ENCODE results near the gene GRPEL1.

DNA sequence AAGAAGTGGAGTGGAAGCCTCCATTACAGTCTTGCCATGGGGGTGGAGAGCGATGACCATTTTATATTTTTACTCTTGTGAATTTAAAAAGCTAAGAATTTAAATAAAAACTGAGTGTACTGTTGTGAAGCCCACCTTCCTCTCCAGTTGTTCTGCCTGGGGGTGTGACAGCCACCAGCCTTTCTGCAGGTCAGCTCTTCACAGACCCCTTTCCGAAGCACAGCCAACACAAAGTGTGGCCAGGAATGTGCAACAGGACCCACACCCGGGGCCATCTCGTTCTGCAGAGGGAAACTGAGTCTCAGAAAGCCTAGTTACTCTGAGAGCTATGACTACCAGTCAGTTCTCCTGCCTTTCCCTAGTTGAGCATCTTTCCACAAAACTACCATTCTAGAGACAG lies 1.4 kb downstream of the GRPEL1 start:
- TF ChIP-seq, protein P1, sequence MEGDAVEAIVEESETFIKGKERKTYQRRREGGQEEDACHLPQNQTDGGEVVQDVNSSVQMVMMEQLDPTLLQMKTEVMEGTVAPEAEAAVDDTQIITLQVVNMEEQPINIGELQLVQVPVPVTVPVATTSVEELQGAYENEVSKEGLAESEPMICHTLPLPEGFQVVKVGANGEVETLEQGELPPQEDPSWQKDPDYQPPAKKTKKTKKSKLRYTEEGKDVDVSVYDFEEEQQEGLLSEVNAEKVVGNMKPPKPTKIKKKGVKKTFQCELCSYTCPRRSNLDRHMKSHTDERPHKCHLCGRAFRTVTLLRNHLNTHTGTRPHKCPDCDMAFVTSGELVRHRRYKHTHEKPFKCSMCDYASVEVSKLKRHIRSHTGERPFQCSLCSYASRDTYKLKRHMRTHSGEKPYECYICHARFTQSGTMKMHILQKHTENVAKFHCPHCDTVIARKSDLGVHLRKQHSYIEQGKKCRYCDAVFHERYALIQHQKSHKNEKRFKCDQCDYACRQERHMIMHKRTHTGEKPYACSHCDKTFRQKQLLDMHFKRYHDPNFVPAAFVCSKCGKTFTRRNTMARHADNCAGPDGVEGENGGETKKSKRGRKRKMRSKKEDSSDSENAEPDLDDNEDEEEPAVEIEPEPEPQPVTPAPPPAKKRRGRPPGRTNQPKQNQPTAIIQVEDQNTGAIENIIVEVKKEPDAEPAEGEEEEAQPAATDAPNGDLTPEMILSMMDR (IDR thresholded peaks at IDR 0.05; ENCODE audit: low read depth, low read length, poor library complexity, severe bottlenecking): no peak
- no peak for TF ChIP-seq EZH2phosphoT487 (IDR thresholded peaks at IDR 0.05; ENCODE audit: borderline replicate concordance, low read length)
